Activated naive CD4-positive, alpha-beta T cell treated with anti-CD3 and anti-CD28 coated beads, Interleukin-2, amount 50 U/mL, for 16 hours (primary cell): Measurements from ENCODE around the gene SMCO4.
"Not testable (repeated sequence)": the region's sequence is repeated elsewhere in the genome, so short reads cannot be mapped to it uniquely, and the experiment has no call there.

ENCODE experiments used
- DNase-seq: peaks from one replicate; pipeline ENCODE4 v3.0.0-alpha.2; 2020

Gene SMCO4

GRCh38 chr11:93464927-93465540 lies 78.2 kb downstream of the SMCO4 start:
- no peak for DNase-seq

- DNase-seq: not testable (repeated sequence)
These were observed 79.5 kb downstream of the SMCO4 start for GRCh38 chr11:93463666-93464065.

GRCh38 chr11:93458286-93458685 lies 84.9 kb downstream of the SMCO4 start:
- no peak for DNase-seq

GRCh38 chr11:93444617-93445073 lies 98.5 kb downstream of the SMCO4 start:
- DNase-seq: no peak

- DNase-seq: not testable (repeated sequence)
These were observed 100.0 kb downstream of the SMCO4 start for GRCh38 chr11:93443232-93443631.

- DNase-seq: no peak
These were observed 110.9 kb downstream of the SMCO4 start for GRCh38 chr11:93432247-93432646.
